ENCODE data around the gene ERLIN1. TPM values are rescaled to one million over a fixed set of nuclear protein-coding genes. Genes with fewer than 3 reads are reported as not detected.

ERLIN1 gene
- total RNA-seq, 1 experiment from 2014 or later = 54.9 TPM

DNA sequence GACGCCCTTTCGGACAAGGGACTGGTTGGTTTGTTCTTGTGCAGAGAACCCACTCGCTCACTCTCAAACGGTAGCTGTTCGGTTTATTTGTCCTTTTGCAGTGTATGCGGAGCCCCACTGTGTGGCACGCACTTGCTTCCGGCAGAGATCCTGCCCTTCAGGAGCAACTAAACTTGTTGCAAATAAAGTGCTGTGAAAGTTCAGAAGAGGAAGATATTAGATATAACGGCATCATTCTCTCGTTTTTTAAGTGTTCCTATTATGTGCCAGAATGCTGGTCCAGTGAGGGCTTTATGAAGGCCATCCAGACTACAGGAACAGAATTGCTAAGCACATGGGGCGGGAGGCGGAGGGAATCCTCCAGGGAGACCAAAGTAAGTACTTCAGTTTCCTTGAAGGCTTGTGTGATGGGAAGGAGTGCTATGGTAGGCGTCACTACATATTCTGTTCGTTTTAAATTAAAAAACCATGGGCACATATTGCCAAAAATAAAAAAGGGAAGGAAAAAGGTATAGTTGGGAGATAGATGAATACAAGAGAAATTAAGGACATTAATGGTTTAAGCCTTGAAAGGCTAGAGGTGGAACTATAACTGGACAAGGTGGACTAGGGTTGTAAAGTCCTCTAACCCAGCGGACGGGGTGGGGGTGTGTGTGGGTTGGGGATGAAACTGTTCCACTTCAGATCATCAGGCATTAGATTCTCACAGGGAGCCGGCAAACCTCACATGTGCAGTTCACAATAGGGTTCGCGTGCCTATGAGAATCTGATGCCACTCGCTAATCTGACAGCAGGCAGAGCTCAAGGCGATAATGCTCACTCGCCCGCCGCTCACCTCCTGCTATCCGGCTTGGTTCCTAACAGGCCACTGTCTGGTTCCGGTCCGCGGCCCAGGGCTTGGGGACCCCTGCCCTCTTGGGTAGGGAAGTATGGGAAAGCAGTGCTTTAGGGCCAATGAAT is 704 bp upstream of the ERLIN1 start:
- CTCF ChIA-PET = no interaction called here
- peak; percentile 76 for DNase-seq (ENCODE audit: low spot score)
- Histone ChIP-seq H3K27ac (ENCODE audit: low read depth, low read length, poor library complexity, severe bottlenecking) (peak overlapping the region; percentile 93), H3K36me3 (ENCODE audit: insufficient read depth, low read length, poor library complexity, severe bottlenecking) (peaks cover 27% of the 10 kb centered on the region), H3K27me3 (replicated peaks; ENCODE audit: insufficient read depth, low read depth, low read length, poor library complexity) (no peaks in the 10 kb centered on the region), H3K4me1 (ENCODE audit: insufficient read depth, low read length, poor library complexity, severe bottlenecking) (peaks cover 38% of the 10 kb centered on the region), H3K4me3 (ENCODE audit: low read depth, low read length, poor library complexity, severe bottlenecking) (peak overlapping the region; percentile 66), H3K9me3 (ENCODE audit: low read depth, low read length, poor library complexity, severe bottlenecking) (no peaks in the 10 kb centered on the region)
- POLR2A ChIA-PET (ENCODE audit: low non-redundant PET) = no interaction called here
- no peak for TF ChIP-seq CTCF (conservative IDR thresholded peaks at IDR 0.05; ENCODE audit: low read depth, low read length)
- TF ChIP-seq EZH2 (IDR thresholded peaks at IDR 0.05; ENCODE audit: borderline replicate concordance, low read depth, low read length, poor library complexity, severe bottlenecking) = no peak
- BruUV-seq (replicated peaks) = TSS peak; percentile 86
- intact Hi-C loops (cut with micrococcal nuclease; ENCODE audit: unreplicated experiment) = loop anchor here (5.0 kb wide), 1 partner anchor 339 kb away; no protein-coding TSS in a partner anchor

GRCh38 chr10:100184840-100185239 is 989 bp downstream of the ERLIN1 start:
- H3K9me3 ChIP-seq (ENCODE audit: low read depth, low read length, poor library complexity, severe bottlenecking) = no peaks in the 10 kb centered on the region
- peaks cover 48% of the 10 kb centered on the region for H3K4me1 ChIP-seq (ENCODE audit: insufficient read depth, low read length, poor library complexity, severe bottlenecking)
- no TSS peak for BruUV-seq (replicated peaks)
- H3K36me3 ChIP-seq (ENCODE audit: insufficient read depth, low read length, poor library complexity, severe bottlenecking) = peaks cover 15% of the 10 kb centered on the region
- TF ChIP-seq CTCF (conservative IDR thresholded peaks at IDR 0.05; ENCODE audit: low read depth, low read length) (no peak), EZH2 (IDR thresholded peaks at IDR 0.05; ENCODE audit: borderline replicate concordance, low read depth, low read length, poor library complexity, severe bottlenecking) (no peak)
- H3K4me3 ChIP-seq (ENCODE audit: low read depth, low read length, poor library complexity, severe bottlenecking) = peak overlapping the region; percentile 66
- H3K27me3 ChIP-seq (replicated peaks; ENCODE audit: insufficient read depth, low read depth, low read length, poor library complexity) = no peaks in the 10 kb centered on the region
- peak; percentile 50 for DNase-seq (ENCODE audit: low spot score)
- POLR2A ChIA-PET (ENCODE audit: low non-redundant PET) = no interaction called here
- H3K27ac ChIP-seq (ENCODE audit: low read depth, low read length, poor library complexity, severe bottlenecking) = peak overlapping the region; percentile 93
- intact Hi-C loops (cut with micrococcal nuclease; ENCODE audit: unreplicated experiment) = loop anchor here (5.0 kb wide), 1 partner anchor 338 kb away; no protein-coding TSS in a partner anchor
- CTCF ChIA-PET = no interaction called here

GRCh38 chr10:100184426-100184825 is 1.4 kb downstream of the ERLIN1 start:
- intact Hi-C loops (cut with micrococcal nuclease; ENCODE audit: unreplicated experiment) = no loop called here
- Histone ChIP-seq H3K9me3 (ENCODE audit: low read depth, low read length, poor library complexity, severe bottlenecking) (no peaks in the 10 kb centered on the region), H3K4me1 (ENCODE audit: insufficient read depth, low read length, poor library complexity, severe bottlenecking) (peaks cover 48% of the 10 kb centered on the region), H3K36me3 (ENCODE audit: insufficient read depth, low read length, poor library complexity, severe bottlenecking) (peaks cover 17% of the 10 kb centered on the region), H3K4me3 (ENCODE audit: low read depth, low read length, poor library complexity, severe bottlenecking) (peak overlapping the region; percentile 66), H3K27ac (ENCODE audit: low read depth, low read length, poor library complexity, severe bottlenecking) (peak overlapping the region; percentile 93), H3K27me3 (replicated peaks; ENCODE audit: insufficient read depth, low read depth, low read length, poor library complexity) (no peaks in the 10 kb centered on the region)
- TF ChIP-seq EZH2 (IDR thresholded peaks at IDR 0.05; ENCODE audit: borderline replicate concordance, low read depth, low read length, poor library complexity, severe bottlenecking) (no peak), CTCF (conservative IDR thresholded peaks at IDR 0.05; ENCODE audit: low read depth, low read length) (no peak)
- BruUV-seq (replicated peaks) = no TSS peak
- no peak for DNase-seq (ENCODE audit: low spot score)
- POLR2A ChIA-PET (ENCODE audit: low non-redundant PET) = no interaction called here
- CTCF ChIA-PET = no interaction called here
